SJSA1 (cell line): Measurements from ENCODE around the gene XNDC1N. TPM values are rescaled to one million over a fixed set of nuclear protein-coding genes. Genes with fewer than 3 reads are reported as not detected.

ENCODE experiments used
- total RNA-seq: library from RNA; depleted of rRNA; stranded (reverse); fragments of >200 nt; shearing (Covaris generic); gene quantifications from 2 replicates; pipeline ENCODE4 v1.2.3, GENCODE V29; 2014; rRNA removed

Gene XNDC1N
- total RNA-seq, 1 experiment from 2014 or later: 3.2 TPM

Other genes with a start within 250 kb of the XNDC1N start
- not detected in 2 replicates for gene DEFB108B, start 95.4 kb downstream of the XNDC1N start, total RNA-seq
- not detected in 2 replicates for gene DEFB131B, start 50.1 kb downstream of the XNDC1N start, total RNA-seq
- gene RNF121, start 452 bp upstream of the XNDC1N start, total RNA-seq: 6.4 and 21.4 TPM in 2 replicates
- 0.06 and 3.3 TPM in 2 replicates for gene IL18BP, start 70.3 kb upstream of the XNDC1N start, total RNA-seq
- gene NUMA1, start 151.9 kb upstream of the XNDC1N start, total RNA-seq: 38.4 and 46.4 TPM in 2 replicates
- gene LRRC51, start 152.3 kb upstream of the XNDC1N start, total RNA-seq: 4.1 TPM in 1 of 2 replicates, not detected in the other
- 51.2 and 76.8 TPM in 2 replicates for gene LAMTOR1, start 174.7 kb upstream of the XNDC1N start, total RNA-seq
- not detected in 2 replicates for gene TOMT, start 177.3 kb upstream of the XNDC1N start, total RNA-seq
- gene ANAPC15, start 184.1 kb upstream of the XNDC1N start, total RNA-seq: 23.5 and 46.9 TPM in 2 replicates
- not detected in 2 replicates for gene FOLR3, start 207.1 kb upstream of the XNDC1N start, total RNA-seq